IMR-90 (cell line): ENCODE results near the gene TRIM47. TPM values are rescaled to one million over a fixed set of nuclear protein-coding genes. Genes with fewer than 3 reads are reported as not detected.

ENCODE experiments used
- ATAC-seq: fragments of 200-7000 bp; cut with Tn5 transposase; 2 replicates; pipeline ENCODE4 v1.9.1; 2020; ENCODE audit warnings: low read depth, mild to moderate bottlenecking, moderate library complexity
- BruUV-seq: library from RNA; stranded (reverse); fragments of 400-500 nt; replicated peaks from 2 replicates; lab custom pipeline; 2021; lab: Mats Ljungman, UMichigan
- CTCF ChIA-PET: fragments of 300-600 bp; formaldehyde crosslinking; extraction: SDS; loops from one replicate; lab custom pipeline; 2021; ENCODE audit warnings: antibody characterized with exemption; lab: Yijun Ruan, JAX
- POLR2A ChIA-PET: fragments of 300-600 bp; sonication (Branson Sonifier 250); formaldehyde crosslinking; loops from one replicate; lab custom pipeline; 2022; ENCODE audit warnings: antibody characterized with exemption; ENCODE audit not compliant: unreplicated experiment; lab: Charles Lee
- DNase-seq: peaks from one replicate; pipeline ENCODE4 v3.0.0; 2013
- H2AFZ ChIP-seq: replicated peaks from 2 replicates; pipeline ENCODE3; 2013; ENCODE audit warnings: low read length, mild to moderate bottlenecking; ENCODE audit not compliant: poor library complexity
- H2AK5ac ChIP-seq: 2 replicates; pipeline ENCODE4 v1.6.1; 2013; ENCODE audit warnings: low read depth, low read length, inconsistent platforms
- H2AK9ac ChIP-seq: replicated peaks from 2 replicates; pipeline ENCODE3; 2013; ENCODE audit warnings: mild to moderate bottlenecking, low read depth, low read length, moderate library complexity; ENCODE audit not compliant: poor library complexity
- H2BK120ac ChIP-seq: 2 replicates; pipeline ENCODE4 v1.6.1; 2013; ENCODE audit warnings: low read depth, low read length, inconsistent platforms
- H2BK15ac ChIP-seq: 3 replicates; pipeline ENCODE4 v1.6.1; 2013; ENCODE audit warnings: low read depth, low read length, inconsistent platforms
- H2BK20ac ChIP-seq: 2 replicates; pipeline ENCODE4 v1.6.1; 2013; ENCODE audit warnings: low read depth, mild to moderate bottlenecking, inconsistent platforms, low read length, moderate library complexity
- H2BK5ac ChIP-seq: 2 replicates; pipeline ENCODE4 v1.6.1; 2013; ENCODE audit warnings: mild to moderate bottlenecking, low read depth, low read length, inconsistent platforms; ENCODE audit not compliant: poor library complexity, severe bottlenecking
- H3K14ac ChIP-seq: replicated peaks from 2 replicates; pipeline ENCODE4 v1.6.1; 2013; ENCODE audit warnings: low read depth, low read length, inconsistent platforms
- H3K18ac ChIP-seq: 2 replicates; pipeline ENCODE4 v1.6.1; 2013; ENCODE audit warnings: low read depth, low read length, control low read depth
- H3K23ac ChIP-seq: 2 replicates; pipeline ENCODE4 v1.6.1; 2013; ENCODE audit warnings: low read depth, low read length, inconsistent platforms
- H3K27ac ChIP-seq: 2 replicates; pipeline ENCODE4 v1.5.1; 2013; ENCODE audit warnings: mild to moderate bottlenecking, control low read depth, low read length; ENCODE audit not compliant: insufficient read depth
- H3K27me3 ChIP-seq: 2 replicates; pipeline ENCODE4 v1.6.1; 2013; ENCODE audit warnings: low read length; ENCODE audit not compliant: control insufficient read depth, insufficient read depth
- H3K36me3 ChIP-seq: 2 replicates; pipeline ENCODE4 v1.6.1; 2013; ENCODE audit warnings: low read length, mixed read lengths; ENCODE audit not compliant: control insufficient read depth, insufficient read depth
- H3K4ac ChIP-seq: 2 replicates; pipeline ENCODE4 v1.6.1; 2013; ENCODE audit warnings: low read depth, low read length, inconsistent platforms
- H3K4me1 ChIP-seq: 2 replicates; pipeline ENCODE4 v1.6.1; 2013; ENCODE audit warnings: low read length, mixed read lengths; ENCODE audit not compliant: control insufficient read depth, insufficient read depth
- H3K4me2 ChIP-seq: 2 replicates; pipeline ENCODE4 v1.6.1; 2013; ENCODE audit warnings: low read depth, mild to moderate bottlenecking, control low read depth, low read length, moderate library complexity
- H3K4me3 ChIP-seq: 2 replicates; pipeline ENCODE4 v1.5.1; 2013; ENCODE audit warnings: low read depth, mild to moderate bottlenecking, control low read depth, low read length, moderate library complexity; ENCODE audit not compliant: insufficient read depth
- H3K56ac ChIP-seq: 2 replicates; pipeline ENCODE4 v1.6.1; 2013; ENCODE audit warnings: low read length, inconsistent platforms; ENCODE audit not compliant: insufficient read depth; ENCODE audit errors: extremely low read depth
- H3K79me1 ChIP-seq, 2 experiments: 2 replicates each; pipeline ENCODE4 v1.6.1; 2013; ENCODE audit warnings: low read length in 2 of 2, inconsistent platforms in 1 of 2, low read depth in 1 of 2
- H3K9ac ChIP-seq: 2 replicates; pipeline ENCODE4 v1.6.1; 2013; ENCODE audit warnings: low read depth, low read length, control low read depth
- H3K9me1 ChIP-seq: 2 replicates; pipeline ENCODE4 v1.6.1; 2013; ENCODE audit warnings: low read length, inconsistent platforms; ENCODE audit not compliant: insufficient read depth
- H3K9me3 ChIP-seq: 2 replicates; pipeline ENCODE4 v1.6.1; 2013; ENCODE audit warnings: low read length; ENCODE audit not compliant: control insufficient read depth, insufficient read depth
- H4K20me1 ChIP-seq: 2 replicates; pipeline ENCODE4 v1.6.1; 2013; ENCODE audit warnings: low read length, inconsistent platforms; ENCODE audit not compliant: insufficient read depth
- H4K5ac ChIP-seq: 2 replicates; pipeline ENCODE4 v1.6.1; 2013; ENCODE audit warnings: mild to moderate bottlenecking, low read depth, low read length, control low read depth
- H4K8ac ChIP-seq, 2 experiments: 2 replicates each; pipeline ENCODE4 v1.6.1; 2013; ENCODE audit warnings: low read depth in 2 of 2, low read length in 2 of 2, control low read depth in 1 of 2, inconsistent platforms in 1 of 2
- H4K91ac ChIP-seq: 2 replicates; pipeline ENCODE4 v1.6.1; 2013; ENCODE audit warnings: low read depth, low read length, inconsistent platforms; ENCODE audit not compliant: insufficient read depth
- CHD1 ChIP-seq: IDR thresholded peaks from 2 replicates; pipeline ENCODE4 v1.6.1; 2012; ENCODE audit warnings: low read depth, low read length, improper control_type of control experiment
- CTCF ChIP-seq: conservative IDR thresholded peaks from 2 replicates; pipeline ENCODE4 v1.5.1; 2012; ENCODE audit warnings: mild to moderate bottlenecking, low read depth, low read length, improper control_type of control experiment
- ELK1 ChIP-seq: fragments of 150-350 bp; IDR thresholded peaks from 2 replicates; pipeline ENCODE4 v1.6.1; 2016; ENCODE audit warnings: low read depth, mild to moderate bottlenecking, low read length, moderate library complexity, borderline replicate concordance
- FOS ChIP-seq: fragments of 150-350 bp; IDR thresholded peaks from 2 replicates; pipeline ENCODE4 v1.6.1; 2016; ENCODE audit warnings: low read depth, low read length
- MAFK ChIP-seq: IDR thresholded peaks from 2 replicates; pipeline ENCODE4 v1.6.1; 2012; ENCODE audit warnings: low read depth, low read length, improper control_type of control experiment
- MAZ ChIP-seq: IDR thresholded peaks from 2 replicates; pipeline ENCODE4 v1.6.1; 2012; ENCODE audit warnings: low read depth, mild to moderate bottlenecking, low read length, improper control_type of control experiment, moderate library complexity, borderline replicate concordance
- POLR2A ChIP-seq: IDR thresholded peaks from 2 replicates; pipeline ENCODE4 v1.6.1; 2012; ENCODE audit warnings: mild to moderate bottlenecking, low read depth, low read length
- RCOR1 ChIP-seq: IDR thresholded peaks from 2 replicates; pipeline ENCODE4 v1.6.1; 2012; ENCODE audit warnings: mild to moderate bottlenecking, low read length, improper control_type of control experiment; ENCODE audit not compliant: insufficient replicate concordance
- RFX5 ChIP-seq: IDR thresholded peaks from 2 replicates; pipeline ENCODE4 v1.8.0; 2012; ENCODE audit warnings: low read depth, mild to moderate bottlenecking, low read length, moderate library complexity
- SMC3 ChIP-seq: fragments of 150-350 bp; IDR thresholded peaks from 2 replicates; pipeline ENCODE4 v1.6.1; 2016; ENCODE audit warnings: low read depth, mild to moderate bottlenecking, antibody characterized with exemption, low read length, moderate library complexity
- USF2 ChIP-seq: fragments of 150-350 bp; IDR thresholded peaks from 2 replicates; pipeline ENCODE4 v1.6.1; 2017; ENCODE audit warnings: mild to moderate bottlenecking, antibody characterized with exemption, low read length, low read depth
- WGBS, 2 experiments: methylation state at CpG; one replicate each; pipeline versions ENCODE4 v1.1.5 to v1.1.7; 2013; ENCODE audit warnings: missing lambda C conversion rate in 2 of 2; ENCODE audit not compliant: insufficient read length in 1 of 2; ENCODE audit errors: extremely low coverage in 2 of 2; 5-methylcytosine and 5-hydroxymethylcytosine counted together
- dilution Hi-C: fragments of 300-500 bp; cut with HindIII; formaldehyde crosslinking; loops from one replicate; pipeline ENCODE4 v1.14.3; 2018; ENCODE audit warnings: low sequenced_read_pairs; ENCODE audit not compliant: unreplicated experiment
- in situ Hi-C: fragments of 300-500 bp; cut with MboI; formaldehyde crosslinking; loops from 3 replicates; pipeline ENCODE4 v1.14.3; 2019; ENCODE audit warnings: low sequenced_read_pairs, inconsistent platforms, mixed read lengths
- intact Hi-C: fragments of 100-400 bp; cut with micrococcal nuclease; formaldehyde crosslinking; loops from 2 replicates; pipeline ENCODE4 v1.10.0; 2022
- polyA plus RNA-seq, 3 experiments: library from polyadenylated mRNA; depleted of rRNA; stranded (reverse); fragments of >200 nt; gene quantifications; 2 replicates each; pipeline ENCODE4 v1.2.3, GENCODE V29; 2012; ENCODE audit warnings: low replicate concordance in 1 of 3
- total RNA-seq: library from RNA; depleted of rRNA; stranded (reverse); fragments of >200 nt; gene quantifications from 2 replicates; pipeline ENCODE4 v1.2.3, GENCODE V29; 2012

Gene TRIM47
- total and polyA plus RNA-seq, 2 of the 4 experiments (the other 2 are of a cell fraction) = 1.4 to 7.5 TPM

- H2AFZ ChIP-seq = peak overlapping the region; percentile 32
- dilution Hi-C loops = no loop called here
- no peak overlapping the region for H3K27ac ChIP-seq
- ChIA-PET POLR2A (interaction anchor here (0.6 kb wide), 1 partner anchor 17 kb away, joined by 4 read pairs; no protein-coding TSS in a partner anchor), CTCF (interaction anchor here (1.5 kb wide), 1 partner anchor 20 kb away, joined by 9 read pairs; the partner anchor contains the start of gene WBP2)
- 84% methylated on average over 5 of the region's 18 CpGs; no CpG with 5 or more reads in 1 of the 2 experiments for WGBS, 2 experiments
- H3K18ac ChIP-seq = no peak overlapping the region
- in situ Hi-C loops = no loop called here
- no peak overlapping the region for H2BK120ac ChIP-seq
- H4K91ac ChIP-seq = no peak overlapping the region
- no peak overlapping the region for H3K23ac ChIP-seq
- no peak overlapping the region for H2BK15ac ChIP-seq
- peaks cover 6% of the 10 kb centered on the region; the same call in 1 of the 2 replicates for H3K36me3 ChIP-seq
- intact Hi-C loops = loop anchor here (10.0 kb wide), 1 partner anchor 91 kb away; the partner anchor contains the start of gene UNK
- no peaks in the 10 kb centered on the region; the same call in 1 of the 2 replicates for H3K27me3 ChIP-seq
- peaks cover 10% of the 10 kb centered on the region; the same call in 1 of the 2 replicates for H4K20me1 ChIP-seq
- no peak overlapping the region for H3K4me3 ChIP-seq
- BruUV-seq = no TSS peak
- H3K9me1 ChIP-seq = peaks cover 6% of the 10 kb centered on the region
- no peak overlapping the region for H2BK20ac ChIP-seq
- H3K9ac ChIP-seq = no peak overlapping the region
- H4K8ac ChIP-seq = no peak overlapping the region
- H2AK5ac ChIP-seq = peak overlapping the region; percentile 66; the same call in 1 of the 2 replicates
- no peaks in the 10 kb centered on the region for H3K9me3 ChIP-seq
- H3K4me2 ChIP-seq = no peak overlapping the region
- TF ChIP-seq MAZ = no peak
- no peak for TF ChIP-seq SMC3
- TF ChIP-seq ELK1 = no peak
- TF ChIP-seq USF2 = no peak
- no peak for TF ChIP-seq MAFK
- TF ChIP-seq CHD1 = no peak
- no peak for TF ChIP-seq RFX5
- no peak for TF ChIP-seq RCOR1
- TF ChIP-seq CTCF = no peak
- no peak for TF ChIP-seq POLR2A
- TF ChIP-seq FOS = no peak
- no peak overlapping the region for H2BK5ac ChIP-seq
- H2AK9ac ChIP-seq = no peak overlapping the region
- H3K56ac ChIP-seq = no peak overlapping the region
- no peak overlapping the region for H3K4ac ChIP-seq
- no peak for ATAC-seq
- H3K79me1 ChIP-seq = peaks cover 0 to 36% of the 10 kb centered on the region in 2 experiments; a peak in 3 of 4 replicates
- H3K4me1 ChIP-seq = peaks cover 29% of the 10 kb centered on the region
- H3K14ac ChIP-seq = no peak overlapping the region
- DNase-seq = no peak
- H4K5ac ChIP-seq = no peak overlapping the region
Measured at GRCh38 chr17:75875182-75875939, 3.0 kb downstream of the TRIM47 start.
